OCI-LY7 (cell line): ENCODE measurements around the gene GZMM.

Experiments used
- EZH2phosphoT487 ChIP-seq: fragments of 200-600 bp; sonication (generic); IDR thresholded peaks from 2 replicates; pipeline ENCODE4 v1.6.1; 2018; ENCODE audit warnings: low read depth, borderline replicate concordance, mild to moderate bottlenecking, mixed run types, antibody characterized with exemption, low read length, moderate library complexity, mixed read lengths
- TF ChIP-seq, protein P1 (sequence below): fragments of 200-600 bp; sonication (generic); conservative IDR thresholded peaks from 2 replicates; pipeline ENCODE4 v1.5.1; 2014; ENCODE audit warnings: mild to moderate bottlenecking, antibody characterized with exemption, low read length, moderate library complexity, mixed read lengths

DNA sequence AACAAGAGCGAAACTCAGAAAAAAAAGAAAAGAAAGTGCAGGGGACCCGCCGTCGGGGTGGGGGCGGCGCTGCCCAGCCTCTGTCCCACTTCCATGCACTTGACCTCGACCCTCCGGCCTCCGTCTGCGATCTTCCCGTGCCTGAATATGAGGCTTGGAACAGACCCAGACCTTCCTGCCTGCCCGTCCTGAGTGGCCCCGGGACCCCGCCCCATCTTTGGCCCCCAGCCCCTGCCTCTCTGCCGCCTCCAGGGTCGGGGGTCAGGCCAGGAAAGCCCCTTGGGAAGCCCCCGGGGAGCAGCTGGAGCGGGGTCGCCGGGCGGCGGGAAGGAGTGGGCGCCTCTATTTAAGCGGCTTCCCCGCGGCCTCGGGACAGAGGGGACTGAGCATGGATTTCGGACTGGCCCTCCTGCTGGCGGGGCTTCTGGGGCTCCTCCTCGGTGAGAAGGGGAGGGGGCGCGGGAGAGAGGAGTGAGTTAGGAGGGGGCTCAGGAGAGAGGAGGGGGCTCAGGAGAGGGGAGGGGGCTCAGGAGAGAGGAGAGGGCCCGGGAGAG lies 47.7 kb upstream of the GZMM start, which contains the start of gene MADCAM1:
- TF ChIP-seq, protein P1, sequence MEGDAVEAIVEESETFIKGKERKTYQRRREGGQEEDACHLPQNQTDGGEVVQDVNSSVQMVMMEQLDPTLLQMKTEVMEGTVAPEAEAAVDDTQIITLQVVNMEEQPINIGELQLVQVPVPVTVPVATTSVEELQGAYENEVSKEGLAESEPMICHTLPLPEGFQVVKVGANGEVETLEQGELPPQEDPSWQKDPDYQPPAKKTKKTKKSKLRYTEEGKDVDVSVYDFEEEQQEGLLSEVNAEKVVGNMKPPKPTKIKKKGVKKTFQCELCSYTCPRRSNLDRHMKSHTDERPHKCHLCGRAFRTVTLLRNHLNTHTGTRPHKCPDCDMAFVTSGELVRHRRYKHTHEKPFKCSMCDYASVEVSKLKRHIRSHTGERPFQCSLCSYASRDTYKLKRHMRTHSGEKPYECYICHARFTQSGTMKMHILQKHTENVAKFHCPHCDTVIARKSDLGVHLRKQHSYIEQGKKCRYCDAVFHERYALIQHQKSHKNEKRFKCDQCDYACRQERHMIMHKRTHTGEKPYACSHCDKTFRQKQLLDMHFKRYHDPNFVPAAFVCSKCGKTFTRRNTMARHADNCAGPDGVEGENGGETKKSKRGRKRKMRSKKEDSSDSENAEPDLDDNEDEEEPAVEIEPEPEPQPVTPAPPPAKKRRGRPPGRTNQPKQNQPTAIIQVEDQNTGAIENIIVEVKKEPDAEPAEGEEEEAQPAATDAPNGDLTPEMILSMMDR: no peak
- no peak for TF ChIP-seq EZH2phosphoT487
